HepG2 (cell line): ENCODE data around the gene DNLZ. TPM values are rescaled to one million over a fixed set of nuclear protein-coding genes. Genes with fewer than 3 reads are reported as not detected.

Experiments used
- ATAC-seq: fragments of 200-7000 bp; cut with Tn5 transposase; 3 replicates; pipeline ENCODE4 v1.9.1; 2020; ENCODE audit warnings: mild to moderate bottlenecking, moderate library complexity
- BruUV-seq: library from RNA; stranded (reverse); fragments of 400-500 nt; replicated peaks from 2 replicates; lab custom pipeline; 2021; lab: Mats Ljungman, UMichigan
- CTCF ChIA-PET: fragments of 300-600 bp; formaldehyde crosslinking; extraction: SDS; loops from one replicate; lab custom pipeline; 2021; ENCODE audit warnings: low total read pairs, inconsistent platforms, low intra/inter-chr PET ratio; lab: Yijun Ruan, JAX
- POLR2A ChIA-PET: fragments of 350-600 bp; sonication (Branson Sonifier 250); formaldehyde crosslinking; loops from one replicate; lab custom pipeline; 2020; ENCODE audit warnings: antibody characterized with exemption, inconsistent platforms; lab: Yijun Ruan, JAX
- DNase-seq: peaks from one replicate; pipeline ENCODE4 v3.0.0-alpha.2; 2015; ENCODE audit warnings: low spot score
- FAIRE-seq: peaks from 3 replicates; lab custom pipeline; 2011; peaks lifted over from hg19 to GRCh38; lab: Jason Lieb, UNC
- H2AFZ ChIP-seq: one replicate; pipeline ENCODE4 v1.6.1; 2011; ENCODE audit warnings: low read length, inconsistent platforms
- H3K27ac ChIP-seq: fragments of 300-600 bp; 3 replicates; pipeline ENCODE4 v1.8.0; 2011; ENCODE audit warnings: mixed run types, mild to moderate bottlenecking, mixed read lengths, low read length, inconsistent platforms; ENCODE audit not compliant: insufficient read depth; ENCODE audit errors: extremely low read length
- H3K27me3 ChIP-seq, 2 experiments: fragments of 200-600 bp in 1 of 2; 2 replicates in 1 of 2; 3 replicates in 1 of 2; pipeline versions ENCODE4 v1.6.0 to v1.8.0; 2011; ENCODE audit warnings: low read length in 2 of 2, mild to moderate bottlenecking in 2 of 2, moderate library complexity in 2 of 2, inconsistent platforms in 1 of 2; ENCODE audit not compliant: insufficient read depth in 2 of 2, control insufficient read depth in 1 of 2
- H3K36me3 ChIP-seq, 2 experiments: fragments of 200-600 bp in 1 of 2; replicated peaks in 1 of 2; 2 replicates in 1 of 2; 3 replicates in 1 of 2; pipeline versions ENCODE4 v1.5.1 to v1.8.0; 2011; ENCODE audit warnings: low read length in 2 of 2, inconsistent platforms in 1 of 2; ENCODE audit not compliant: insufficient read depth in 2 of 2, control insufficient read depth in 1 of 2
- H3K4me1 ChIP-seq: 2 replicates; pipeline ENCODE4 v1.5.1; 2012; ENCODE audit warnings: low read length, inconsistent platforms; ENCODE audit not compliant: insufficient read depth
- H3K4me2 ChIP-seq: 2 replicates; pipeline ENCODE4 v1.6.0; 2011; ENCODE audit warnings: low read depth, low read length, inconsistent platforms
- H3K4me3 ChIP-seq, 3 experiments: fragments of 200-600 bp in 1 of 3; sonication (generic), shearing (Covaris generic) in 1 of 3; replicated peaks in 1 of 3; 2 replicates each; pipeline ENCODE4 v1.5.1; 2011 to 2016; ENCODE audit warnings: low read length in 3 of 3, inconsistent platforms in 2 of 3, low read depth in 2 of 3, mild to moderate bottlenecking in 2 of 3, control low read depth in 1 of 3, mixed read lengths in 1 of 3; ENCODE audit not compliant: insufficient read depth in 1 of 3
- H3K79me2 ChIP-seq: one replicate; pipeline ENCODE4 v1.6.1; 2011; ENCODE audit warnings: low read length, inconsistent platforms; ENCODE audit not compliant: insufficient read depth
- H3K9ac ChIP-seq: 2 replicates; pipeline ENCODE4 v1.6.0; 2011; ENCODE audit warnings: mild to moderate bottlenecking, low read depth, low read length, inconsistent platforms; ENCODE audit not compliant: insufficient read depth
- H3K9me3 ChIP-seq: 2 replicates; pipeline ENCODE4 v1.5.1; 2012; ENCODE audit warnings: mild to moderate bottlenecking, low read length
- H4K20me1 ChIP-seq: 2 replicates; pipeline ENCODE4 v1.6.0; 2011; ENCODE audit warnings: inconsistent platforms, mild to moderate bottlenecking, low read length, moderate library complexity; ENCODE audit not compliant: insufficient read depth
- AGO2 ChIP-seq: fragments of 200-400 bp; formaldehyde crosslinking; optimal IDR thresholded peaks from 2 replicates; pipeline ENCODE3; 2017; ENCODE audit warnings: mild to moderate bottlenecking, low read depth, low read length, moderate library complexity
- CENPT ChIP-seq: sonication (generic); formaldehyde crosslinking; IDR thresholded peaks from 2 replicates; pipeline ENCODE4 v1.8.0; 2022; ENCODE audit warnings: low read depth, mild to moderate bottlenecking, moderate library complexity, missing genetic modification reagents
- WGBS: methylation state at CpG from one replicate; pipeline ENCODE4 v1.1.6; 2017; ENCODE audit warnings: low lambda C conversion rate; 5-methylcytosine and 5-hydroxymethylcytosine counted together
- in situ Hi-C: cut with HindIII; loops from 2 replicates; pipeline ENCODE4 v1.10.0; 2017; ENCODE audit warnings: low pct_unique_long_range_greater_than_20kb; ENCODE audit not compliant: extremely low pct_ligation_motif_present
- intact Hi-C: fragments of 100-400 bp; cut with micrococcal nuclease; formaldehyde crosslinking; loops from one replicate; pipeline ENCODE4 v1.10.0; 2022; ENCODE audit not compliant: unreplicated experiment
- polyA plus RNA-seq, 8 experiments: library from polyadenylated mRNA; depleted of rRNA in 3 of 8; stranded (reverse) in 7 of 8; unstranded in 1 of 8; fragments of >200 nt; fragmentation: Illumina TruSeq in 4 of 8; extraction: Trizol in 4 of 8; gene quantifications; 2 replicates each; pipeline versions ENCODE4 v1.2.1 to v1.2.3, GENCODE V29; 2011 to 2016; ENCODE audit warnings: low read depth in 4 of 8, missing spikeins in 1 of 8, mixed read lengths in 1 of 8; ENCODE audit not compliant: insufficient read depth in 1 of 8
- total RNA-seq, 5 experiments: library from RNA; depleted of rRNA; stranded (reverse); fragments of >200 nt; fragmentation: Illumina TruSeq; extraction: Trizol; gene quantifications; 2 replicates each; pipeline ENCODE4 v1.2.3, GENCODE V29; 2016; ENCODE audit warnings: low read depth in 1 of 5
- TF ChIP-seq, protein P1 (sequence below): sonication (generic); formaldehyde crosslinking; IDR thresholded peaks from 2 replicates; pipeline ENCODE4 v1.5.0; 2020; ENCODE audit warnings: mild to moderate bottlenecking, low read depth, missing genetic modification reagents, borderline replicate concordance

The DNLZ gene
- total and polyA plus RNA-seq, 2 of the 13 experiments (the other 11 are each of a cell fraction or from before 2014, with no cell fraction given), result 3.4 to 8.0 TPM

DNA sequence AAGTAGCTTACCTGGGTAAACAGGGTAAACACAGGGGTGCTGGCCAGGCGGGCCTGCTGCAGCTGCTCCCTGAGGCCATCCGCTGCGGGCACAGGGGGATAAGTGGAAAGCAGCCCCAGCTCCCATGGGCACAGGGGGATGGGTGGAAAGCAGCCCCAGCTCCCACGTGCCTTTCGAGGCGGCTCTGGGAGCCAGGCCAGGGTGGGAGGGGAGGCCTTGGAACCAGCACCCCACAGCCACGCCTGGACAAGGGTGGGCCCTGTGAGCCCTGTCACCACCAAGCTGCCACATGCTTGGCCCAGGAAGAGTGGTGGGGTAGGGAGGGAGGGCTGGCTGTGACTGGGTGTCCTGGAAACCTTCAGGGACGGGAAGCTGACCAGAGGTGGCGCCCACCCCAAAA is 17.8 kb upstream of the DNLZ start:
- Histone ChIP-seq H3K9ac (no peak overlapping the region), H3K36me3 (peaks cover 20 to 45% of the 10 kb centered on the region in 2 experiments; a peak in 3 of 5 replicates), H3K4me2 (no peak overlapping the region), H3K4me3 (no peak overlapping the region), H4K20me1 (no peaks in the 10 kb centered on the region), H3K27ac (no peak overlapping the region), H3K9me3 (no peaks in the 10 kb centered on the region), H3K27me3 (no peaks in the 10 kb centered on the region), H3K4me1 (0 out of 2 replicates have a peak, but pooled peaks cover 7% of the 10 kb centered on the region), H2AFZ (no peak overlapping the region), H3K79me2 (no peaks in the 10 kb centered on the region)
- intact Hi-C loops, result no loop called here
- DNase-seq (no peak), ATAC-seq (no peak), FAIRE-seq (no peak)
- TF ChIP-seq, protein P1, sequence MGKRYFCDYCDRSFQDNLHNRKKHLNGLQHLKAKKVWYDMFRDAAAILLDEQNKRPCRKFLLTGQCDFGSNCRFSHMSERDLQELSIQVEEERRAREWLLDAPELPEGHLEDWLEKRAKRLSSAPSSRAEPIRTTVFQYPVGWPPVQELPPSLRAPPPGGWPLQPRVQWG (CRISPR knock-in tag), result no peak
- ChIA-PET CTCF (no interaction called here), POLR2A (interaction anchor here (1.3 kb wide), 1 partner anchor 18 kb away, joined by 3 read pairs; the partner anchor contains the start of gene DNLZ)
- BruUV-seq, result no TSS peak
- 96% methylated on average over 3 of the region's 9 CpGs for WGBS
- in situ Hi-C loops, result no loop called here

DNA sequence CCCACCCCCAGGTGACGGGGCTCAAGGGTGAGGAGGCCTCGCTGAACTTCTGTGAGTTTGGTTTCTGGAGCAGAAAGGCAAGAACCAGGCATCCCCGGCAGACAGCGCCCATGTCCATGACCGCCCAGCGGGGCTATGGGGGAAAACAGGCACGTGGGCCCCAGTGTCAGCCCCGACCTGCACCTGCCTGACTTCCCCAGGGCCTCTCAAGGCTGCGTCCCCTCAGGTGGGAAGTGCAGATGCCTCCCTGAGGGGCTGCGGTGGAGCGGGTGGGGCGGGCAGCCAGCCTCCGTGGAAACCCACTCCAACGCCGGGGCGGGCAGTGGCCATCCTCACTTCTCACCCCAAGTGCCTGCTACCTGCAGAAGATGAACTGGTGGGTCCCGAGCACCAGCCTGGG is 16.8 kb upstream of the DNLZ start:
- H3K4me2 ChIP-seq, result no peak overlapping the region
- no peaks in the 10 kb centered on the region for H4K20me1 ChIP-seq
- H3K9ac ChIP-seq, result no peak overlapping the region
- FAIRE-seq (no peak), ATAC-seq (no peak), DNase-seq (no peak)
- ChIA-PET POLR2A (interaction anchor here (1.3 kb wide), 1 partner anchor 17 kb away, joined by 3 read pairs; the partner anchor contains the start of gene DNLZ), CTCF (no interaction called here)
- no peaks in the 10 kb centered on the region for H3K79me2 ChIP-seq
- in situ Hi-C loops, result no loop called here
- H2AFZ ChIP-seq, result no peak overlapping the region
- H3K4me1 ChIP-seq, result 0 out of 2 replicates have a peak, but pooled peaks cover 7% of the 10 kb centered on the region
- H3K27ac ChIP-seq, result no peak overlapping the region
- no TSS peak for BruUV-seq
- WGBS, result 100% methylated on average over 1 of the region's 17 CpGs
- intact Hi-C loops, result no loop called here
- TF ChIP-seq AGO2 (peak; percentile 66), CENPT (CRISPR knock-in tag) (no peak)
- TF ChIP-seq, all 625 proteins: peak for 1
- H3K27me3 ChIP-seq, result no peaks in the 10 kb centered on the region
- no peak overlapping the region for H3K4me3 ChIP-seq
- H3K36me3 ChIP-seq, result peaks cover 20 to 41% of the 10 kb centered on the region in 2 experiments; a peak in 3 of 5 replicates
- no peaks in the 10 kb centered on the region for H3K9me3 ChIP-seq
